Forelimb muscle (tissue), 1 donor: ENCODE results near the gene HID1. TPM values are rescaled to one million over a fixed set of nuclear protein-coding genes. Genes with fewer than 3 reads are reported as not detected.

Source experiments
- DNase-seq: peaks from one replicate; pipeline ENCODE4 v3.0.0-alpha.2; 2013; ENCODE audit warnings: low read depth
- polyA plus RNA-seq: library from polyadenylated mRNA; unstranded; fragments of 120-200 nt; gene quantifications from one replicate; pipeline ENCODE4 v1.2.1, GENCODE V29; 2013; ENCODE audit not compliant: insufficient read length

The HID1 gene
- polyA plus RNA-seq, 1 donor = 5.9 TPM

- no peak for DNase-seq
These were observed 4.2 kb downstream of the HID1 start for GRCh38 chr17:74968361-74968780.

GRCh38 chr17:74964988-74965622 lies 7.5 kb downstream of the HID1 start:
- no peak for DNase-seq

GRCh38 chr17:74964246-74964761 lies 8.3 kb downstream of the HID1 start:
- no peak for DNase-seq

GRCh38 chr17:74963656-74964055 lies 8.9 kb downstream of the HID1 start:
- DNase-seq = no peak

GRCh38 chr17:74962622-74963394 lies 9.8 kb downstream of the HID1 start:
- no peak for DNase-seq

- peak; percentile 60 for DNase-seq
These were observed 10.8 kb downstream of the HID1 start for GRCh38 chr17:74961657-74962350.

GRCh38 chr17:74960570-74961342 lies 11.8 kb downstream of the HID1 start:
- DNase-seq = no peak

GRCh38 chr17:74959826-74960515 lies 12.6 kb downstream of the HID1 start:
- DNase-seq = no peak

GRCh38 chr17:74957935-74958740 lies 14.4 kb downstream of the HID1 start:
- no peak for DNase-seq

- no peak for DNase-seq
These were observed 16.5 kb downstream of the HID1 start for GRCh38 chr17:74956093-74956492.

- DNase-seq = no peak
These were observed 17.7 kb downstream of the HID1 start for GRCh38 chr17:74954665-74955421.

GRCh38 chr17:74954115-74954514 lies 18.4 kb downstream of the HID1 start:
- DNase-seq = no peak

- no peak for DNase-seq
These were observed 19.3 kb downstream of the HID1 start for GRCh38 chr17:74953134-74953687.

GRCh38 chr17:74952431-74953133 lies 20.0 kb downstream of the HID1 start:
- DNase-seq = no peak

GRCh38 chr17:74951680-74952421 lies 20.7 kb downstream of the HID1 start:
- DNase-seq = no peak

GRCh38 chr17:74951065-74951464 lies 21.5 kb downstream of the HID1 start:
- DNase-seq = no peak

- DNase-seq = no peak
These were observed 22.4 kb downstream of the HID1 start for GRCh38 chr17:74950207-74950606.
